Smooth muscle cell of the coronary artery (primary cell): Measurements from ENCODE around the gene ZNF75A. TPM values are rescaled to one million over a fixed set of nuclear protein-coding genes. Genes with fewer than 3 reads are reported as not detected.

Experiments used
- total RNA-seq: library from RNA; depleted of rRNA; stranded (reverse); fragments of >200 nt; gene quantifications from 2 replicates; pipeline ENCODE4 v1.2.3, GENCODE V29; 2014; ENCODE audit warnings: low replicate concordance

The ZNF75A gene
- 9.7 and 16.1 TPM in 2 replicates for total RNA-seq

DNA sequence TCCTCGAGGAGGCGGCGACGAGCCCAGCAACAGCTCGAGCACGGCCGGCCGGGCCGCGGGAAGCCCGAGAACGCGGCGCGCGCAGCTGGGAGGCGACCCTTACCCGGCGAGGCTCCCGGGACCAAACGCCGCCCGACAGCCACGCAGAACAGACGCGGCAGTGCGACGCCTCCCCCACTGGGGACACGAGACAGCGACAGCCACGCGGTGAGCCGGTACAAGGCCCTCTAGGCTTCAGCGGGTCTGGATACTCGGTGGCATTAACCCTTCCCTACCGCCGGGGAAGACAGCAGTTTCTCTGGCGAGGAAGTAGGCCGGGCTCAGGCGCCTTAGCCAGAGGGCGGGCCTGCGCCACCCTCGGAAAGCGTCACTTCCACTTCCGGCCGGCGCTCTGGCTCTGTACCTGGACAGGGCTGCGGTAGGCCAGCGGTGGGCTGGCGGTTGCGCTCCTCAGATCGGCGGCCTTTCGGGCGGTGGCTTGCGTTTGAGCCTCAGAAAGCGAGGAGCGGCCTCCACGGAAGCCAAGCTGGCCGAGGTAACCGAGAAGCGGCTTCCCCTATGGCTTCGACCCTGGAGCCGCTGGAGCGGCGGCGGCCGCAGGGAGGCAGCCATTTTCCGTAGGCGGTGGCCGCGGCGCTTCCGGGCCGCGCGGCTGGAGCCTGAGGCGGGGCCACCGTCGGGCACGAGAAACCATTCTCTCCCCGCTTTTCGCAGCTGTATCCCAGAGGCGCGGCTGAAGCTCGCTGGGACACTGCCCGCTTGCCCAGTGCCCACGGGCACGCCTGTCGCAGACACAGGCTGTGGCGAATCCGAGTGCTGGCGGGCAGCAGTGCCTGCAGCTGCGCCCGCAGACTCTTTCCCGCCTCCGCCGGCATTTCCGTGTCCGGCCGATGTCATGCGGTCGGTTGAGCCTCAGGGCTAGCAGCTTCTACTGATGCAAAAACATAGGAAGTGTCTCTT lies at the start of gene ZNF75A, which contains the start of gene TIGD7:
Gene ZNF75A, plus strand, starts transcription at position 389 of the 960 bp plus-strand sequence. CDS start 2,932 bp downstream, outside the sequence.
Gene TIGD7, minus strand, starts transcription at position 322 of the 960 bp plus-strand sequence. CDS start 4,816 bp downstream, outside the sequence.

DNA sequence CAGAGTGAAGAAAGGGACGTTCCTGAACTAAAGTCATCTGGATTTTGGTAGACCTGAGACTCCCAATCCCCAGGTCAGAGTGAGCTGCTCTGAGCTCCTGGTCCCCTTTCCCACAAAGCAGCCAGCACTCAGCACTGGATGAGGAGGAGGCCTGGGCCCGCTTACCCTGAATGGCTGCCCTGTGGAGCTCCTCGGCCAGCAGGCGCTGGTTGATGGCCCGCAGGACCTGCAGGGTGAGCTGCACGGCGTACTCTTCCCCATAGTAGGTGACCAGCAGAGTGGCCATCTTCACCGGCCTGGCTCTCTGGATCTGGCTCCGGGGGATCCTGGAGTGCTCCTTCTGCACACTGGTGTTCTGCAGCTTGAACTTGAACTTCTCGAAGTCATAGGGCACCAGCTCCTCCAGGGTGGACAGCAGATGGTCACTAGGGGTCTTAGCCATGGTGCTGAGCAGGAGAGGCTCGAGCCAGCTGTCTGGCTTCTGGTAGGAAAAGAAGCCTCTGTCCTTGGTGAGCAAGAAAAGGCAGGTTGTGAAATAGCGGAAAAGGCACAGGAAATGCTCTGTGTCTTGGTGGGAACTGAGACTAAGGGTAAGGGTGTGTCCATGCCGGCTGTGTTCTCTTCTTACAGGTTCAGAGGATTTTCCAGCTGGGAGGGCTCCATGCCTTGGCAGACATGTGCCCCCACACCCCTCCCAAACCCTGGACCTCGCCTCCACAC lies 49.0 kb upstream of the ZNF75A start, which contains the start of gene MEFV:
Gene MEFV, minus strand, starts transcription at position 488 of the 720 bp plus-strand sequence. Its CDS starts 46 bp downstream, at position 442.

DNA sequence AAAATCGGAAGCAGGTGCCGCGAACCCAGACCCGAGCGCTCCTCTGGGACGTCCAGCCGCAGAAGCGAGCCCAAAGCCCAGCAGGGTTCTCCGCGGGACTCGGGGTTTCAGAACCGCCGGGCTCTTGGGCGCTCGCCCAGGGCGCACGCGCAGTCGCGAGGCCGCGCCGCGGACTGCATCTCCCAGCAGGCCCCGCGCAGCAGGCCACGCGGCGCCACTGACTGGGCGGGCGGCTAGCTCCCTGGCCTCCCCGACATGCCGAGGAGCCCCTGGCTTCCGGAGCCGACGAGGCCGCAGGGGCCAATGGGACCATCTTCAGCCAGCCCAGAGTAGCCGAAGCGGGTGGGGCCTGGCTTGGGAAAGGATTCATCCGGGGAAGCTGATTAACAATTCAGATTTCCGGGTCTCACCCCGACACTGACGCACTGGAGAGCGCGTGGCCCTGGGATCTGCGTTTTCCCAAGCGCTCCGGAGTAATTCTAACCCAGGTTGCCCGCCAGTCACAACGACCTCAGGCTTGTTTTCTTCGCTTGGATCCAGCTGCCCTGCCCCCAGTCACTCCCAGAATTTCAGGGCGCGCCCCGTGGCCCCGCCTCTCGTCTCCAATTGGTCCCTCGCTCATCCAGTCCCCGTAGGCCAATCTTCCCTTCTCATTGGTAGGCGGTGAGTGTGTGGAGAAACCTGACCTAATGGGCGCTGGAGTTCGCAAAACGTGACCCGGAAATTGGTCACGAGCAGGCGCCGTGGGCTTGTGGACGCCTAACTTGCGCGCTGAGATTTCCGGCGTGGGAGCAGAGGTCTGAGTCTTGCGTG lies 22.4 kb upstream of the ZNF75A start, which contains the start of gene ZNF263:
Gene ZNF263, plus strand, starts transcription at position 762 of the 813 bp plus-strand sequence. CDS start 328 bp downstream, outside the sequence.

DNA sequence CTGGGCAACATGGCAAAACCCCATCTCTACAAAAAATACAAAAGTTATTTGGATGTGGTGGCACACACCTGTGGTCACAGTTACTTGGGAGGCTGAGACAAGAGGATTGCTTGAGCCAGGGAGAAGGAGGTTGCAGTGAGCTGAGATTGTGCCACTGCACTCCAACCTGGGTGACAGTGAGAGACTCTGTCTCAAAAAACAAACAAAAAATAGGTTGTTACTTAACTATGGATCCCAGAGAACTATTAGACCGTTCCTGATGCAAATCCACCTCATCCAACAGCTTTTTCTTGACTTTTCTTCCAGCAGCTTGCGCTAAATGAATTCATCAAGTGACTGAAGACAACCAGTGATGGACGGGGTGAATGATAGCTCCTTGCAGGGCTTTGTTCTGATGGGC lies 50.3 kb downstream of the ZNF75A start, which contains the start of gene OR2C1:
Gene OR2C1, plus strand, starts transcription at position 301 of the 400 bp plus-strand sequence. Its CDS starts 52 bp downstream, at position 353.

Other genes with a start within 250 kb of the ZNF75A start
- gene IL32, start 239.9 kb upstream of the ZNF75A start, total RNA-seq: 7.4 and 41.0 TPM in 2 replicates
- not detected in 2 replicates for gene ZSCAN10, start 206.2 kb upstream of the ZNF75A start, total RNA-seq
- 9.8 and 14.8 TPM in 2 replicates for gene ZNF205, start 192.9 kb upstream of the ZNF75A start, total RNA-seq
- gene ZNF213, start 170.5 kb upstream of the ZNF75A start, total RNA-seq: 0.70 and 4.1 TPM in 2 replicates
- gene OR1F1, start 117.3 kb upstream of the ZNF75A start, total RNA-seq: not detected in 2 replicates
- gene ZNF200, start 70.3 kb upstream of the ZNF75A start, total RNA-seq: 5.1 and 8.0 TPM in 2 replicates
- 0.15 TPM in 1 of 2 replicates, not detected in the other for gene MEFV, start 48.9 kb upstream of the ZNF75A start, total RNA-seq
- gene ZNF263, start 22.0 kb upstream of the ZNF75A start, total RNA-seq: 17.1 and 35.3 TPM in 2 replicates
- 3.9 and 4.7 TPM in 2 replicates for gene TIGD7, start 67 bp upstream of the ZNF75A start, total RNA-seq
- 0.08 and 0.23 TPM in 2 replicates for gene OR2C1, start 50.4 kb downstream of the ZNF75A start, total RNA-seq
- 4.4 and 9.1 TPM in 2 replicates for gene ZSCAN32, start 95.5 kb downstream of the ZNF75A start, total RNA-seq
- gene ZNF174, start 95.7 kb downstream of the ZNF75A start, total RNA-seq: 2.0 and 4.9 TPM in 2 replicates
- gene ZNF597, start 138.0 kb downstream of the ZNF75A start, total RNA-seq: 1.1 and 3.1 TPM in 2 replicates
- 10.2 and 10.4 TPM in 2 replicates for gene NAA60, start 138.2 kb downstream of the ZNF75A start, total RNA-seq
- not detected in 2 replicates for gene C16orf90, start 190.0 kb downstream of the ZNF75A start, total RNA-seq
- gene CLUAP1, start 195.5 kb downstream of the ZNF75A start, total RNA-seq: 17.1 and 49.1 TPM in 2 replicates